HFFc6 (cell line): Measurements from ENCODE around the gene EPB41L5. TPM values are rescaled to one million over a fixed set of nuclear protein-coding genes. Genes with fewer than 3 reads are reported as not detected.
"Not testable (repeated sequence)": the region's sequence is repeated elsewhere in the genome, so short reads cannot be mapped to it uniquely, and the experiment has no call there.

Experiments
- DNase-seq: peaks from one replicate; pipeline ENCODE4 v3.0.0-alpha.2; 2018
- H3K27ac Mint-ChIP-seq: 2 replicates; pipeline ENCODE4 v1.8.0; 2020; ENCODE audit warnings: mild to moderate bottlenecking, mixed read lengths
- H3K27me3 Mint-ChIP-seq: 2 replicates; pipeline ENCODE4 v1.8.0; 2021; ENCODE audit warnings: mild to moderate bottlenecking, moderate library complexity, mixed read lengths; ENCODE audit not compliant: insufficient read depth
- H3K36me3 Mint-ChIP-seq: 2 replicates; pipeline ENCODE4 v1.8.0; 2021; ENCODE audit warnings: low read depth, mixed read lengths
- H3K4me1 Mint-ChIP-seq: 2 replicates; pipeline ENCODE4 v1.8.0; 2020; ENCODE audit warnings: low read depth, mixed read lengths
- H3K4me3 Mint-ChIP-seq: 2 replicates; pipeline ENCODE4 v1.8.0; 2020; ENCODE audit warnings: mild to moderate bottlenecking, moderate library complexity, mixed read lengths
- H3K9me3 Mint-ChIP-seq: 2 replicates; pipeline ENCODE4 v1.8.0; 2020; ENCODE audit warnings: mild to moderate bottlenecking, mixed read lengths
- CTCF ChIP-seq: fragments of 200-600 bp; sonication (generic); IDR thresholded peaks from 2 replicates; pipeline ENCODE4 v1.5.0; 2021; ENCODE audit warnings: antibody characterized with exemption, mild to moderate bottlenecking
- total RNA-seq, 6 experiments: library from RNA; stranded (reverse); fragmentation: NEBNext Ultra II Directional; extraction: Animal tissue kit (Norgen Biotek cat#: 25700); gene quantifications; 2 replicates in 1 of 6; 3 replicates in 5 of 6; pipeline ENCODE4 v1.2.3, GENCODE V29; 2021

EPB41L5 gene
- total RNA-seq, 6 experiments from 2014 or later: 0.63 to 1.3 (median 0.92) TPM

DNA sequence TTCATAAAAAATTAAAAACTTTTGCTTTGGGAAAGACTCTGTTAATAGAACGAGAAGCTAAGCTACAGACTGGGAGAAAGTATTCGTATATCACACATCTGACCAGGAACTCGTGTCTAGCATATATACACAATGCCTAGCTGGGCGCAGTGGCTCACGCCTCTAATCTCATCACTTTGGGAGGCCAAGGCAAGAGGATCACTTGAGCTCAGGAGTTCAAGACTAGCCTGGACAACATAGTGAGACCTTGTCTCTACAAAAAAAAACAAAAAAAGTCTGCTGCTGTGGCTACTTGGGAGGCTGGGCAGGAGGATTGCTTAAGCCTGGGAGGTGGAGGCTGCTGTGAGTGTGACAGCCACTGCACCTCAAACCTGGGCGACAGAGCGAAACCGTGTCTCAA is 46.6 kb downstream of the EPB41L5 start:
- H3K27ac Mint-ChIP-seq: no peak overlapping the region
- no peak for DNase-seq
- H3K4me3 Mint-ChIP-seq: no peak overlapping the region
- H3K27me3 Mint-ChIP-seq: peaks cover 6% of the 10 kb centered on the region
- TF ChIP-seq CTCF: no peak
- no peaks in the 10 kb centered on the region for H3K36me3 Mint-ChIP-seq
- H3K4me1 Mint-ChIP-seq: no peaks in the 10 kb centered on the region; the same call in 1 of the 2 replicates
- H3K9me3 Mint-ChIP-seq: no peaks in the 10 kb centered on the region

- Mint-ChIP-seq H3K4me3 (no peak overlapping the region), H3K36me3 (no peaks in the 10 kb centered on the region), H3K27me3 (peaks cover 6% of the 10 kb centered on the region), H3K27ac (no peak overlapping the region), H3K9me3 (no peaks in the 10 kb centered on the region), H3K4me1 (no peaks in the 10 kb centered on the region)
- no peak for TF ChIP-seq CTCF
- no peak for DNase-seq
Measured at GRCh38 chr2:120060088-120060623, 47.3 kb downstream of the EPB41L5 start.

DNA sequence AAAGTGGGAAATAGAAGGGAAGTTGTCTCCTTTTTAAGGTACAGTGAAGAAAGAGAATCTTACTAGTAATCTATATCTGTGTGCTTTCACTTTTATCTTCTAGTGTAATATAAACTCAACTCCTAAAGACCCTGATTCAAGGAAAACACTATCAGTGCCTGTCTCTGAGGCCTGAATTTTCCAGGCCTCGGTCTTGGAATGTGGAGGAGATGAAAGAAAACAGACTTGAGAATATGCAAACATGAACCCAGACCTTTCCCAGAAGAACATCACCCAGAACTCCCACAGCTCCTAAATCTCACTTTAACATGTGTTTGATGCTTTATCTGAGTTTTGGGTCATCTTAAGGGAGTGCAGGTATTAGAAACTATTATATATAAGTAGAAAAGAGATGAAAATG is 51.8 kb downstream of the EPB41L5 start:
- H3K4me3 Mint-ChIP-seq: no peak overlapping the region
- H3K4me1 Mint-ChIP-seq: no peaks in the 10 kb centered on the region
- peaks cover 5% of the 10 kb centered on the region for H3K27me3 Mint-ChIP-seq
- DNase-seq: no peak
- no peak for TF ChIP-seq CTCF
- no peaks in the 10 kb centered on the region for H3K36me3 Mint-ChIP-seq
- no peaks in the 10 kb centered on the region for H3K9me3 Mint-ChIP-seq
- H3K27ac Mint-ChIP-seq: no peak overlapping the region

GRCh38 chr2:120066800-120067547 is 54.1 kb downstream of the EPB41L5 start:
- Mint-ChIP-seq H3K4me3 (no peak overlapping the region), H3K36me3 (no peaks in the 10 kb centered on the region), H3K27ac (no peak overlapping the region), H3K27me3 (peaks cover 5% of the 10 kb centered on the region), H3K4me1 (no peaks in the 10 kb centered on the region), H3K9me3 (no peaks in the 10 kb centered on the region)
- TF ChIP-seq CTCF: no peak
- no peak for DNase-seq

DNA sequence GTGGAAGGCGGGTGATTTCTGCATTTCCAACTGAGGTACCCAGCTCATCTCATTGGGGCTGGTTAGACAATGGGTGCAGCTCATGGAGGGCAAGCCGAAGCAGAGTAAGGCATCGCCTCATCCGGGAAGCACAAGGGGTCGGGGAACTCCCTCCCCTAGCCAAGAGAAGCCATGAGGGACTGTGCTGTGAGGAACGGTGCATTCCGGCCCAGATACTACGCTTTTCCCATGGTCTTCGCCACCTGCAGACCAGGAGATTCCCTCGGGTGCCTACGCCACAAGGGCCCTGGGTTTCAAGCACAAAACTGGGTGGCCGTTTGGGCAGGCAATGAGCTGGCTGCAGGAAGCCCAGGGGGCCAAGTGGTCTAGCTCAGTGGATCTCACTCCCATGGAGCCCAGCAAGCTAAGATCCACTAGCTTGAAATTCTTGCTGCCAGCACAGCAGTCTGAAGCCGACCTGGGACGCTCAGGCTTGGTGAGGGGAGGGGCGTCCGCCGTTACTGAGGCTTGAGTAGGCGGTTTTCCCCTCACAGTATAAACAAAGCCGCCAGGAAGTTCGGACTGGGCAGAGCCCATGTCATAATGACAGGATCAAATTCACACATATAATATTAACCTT is 55.3 kb downstream of the EPB41L5 start:
- H3K27ac Mint-ChIP-seq, H3K4me1 Mint-ChIP-seq, H3K9me3 Mint-ChIP-seq: not testable (repeated sequence)

GRCh38 chr2:120075545-120075944 is 62.7 kb downstream of the EPB41L5 start:
- Mint-ChIP-seq H3K4me3 (no peak overlapping the region), H3K9me3 (no peaks in the 10 kb centered on the region), H3K4me1 (no peaks in the 10 kb centered on the region), H3K36me3 (no peaks in the 10 kb centered on the region), H3K27me3 (no peaks in the 10 kb centered on the region; the same call in 1 of the 2 replicates), H3K27ac (no peak overlapping the region)
- no peak for DNase-seq
- no peak for TF ChIP-seq CTCF

More for the DNA sequence above, 55.3 kb downstream of the EPB41L5 start:
- DNase-seq, H3K4me3 Mint-ChIP-seq, H3K27me3 Mint-ChIP-seq, H3K36me3 Mint-ChIP-seq: not testable (repeated sequence)
